Spleen (tissue), 11 donors: ENCODE measurements around the gene CD82. TPM values are rescaled to one million over a fixed set of nuclear protein-coding genes. Genes with fewer than 3 reads are reported as not detected.

ENCODE experiments used
- DNase-seq: peaks from one replicate; pipeline ENCODE4 v3.0.0-alpha.2; 2020
- H3K27ac ChIP-seq, 8 donors: fragments of 200-600 bp; sonication (generic) in 7 of 8; 1 replicate in 4 of 8; 2 replicates in 4 of 8; pipeline versions ENCODE4 v1.5.0 to v1.8.0; 2016 to 2021; ENCODE audit warnings: inconsistent platforms in 4 of 8, mild to moderate bottlenecking in 4 of 8, moderate library complexity in 1 of 8
- H3K27me3 ChIP-seq, 7 donors: fragments of 200-600 bp; sonication (generic) in 6 of 7; replicated peaks in 1 of 7; 1 replicate in 4 of 7; 2 replicates in 3 of 7; pipeline versions ENCODE4 v1.5.0 to v1.8.0; 2016 to 2021; ENCODE audit warnings: inconsistent platforms in 3 of 7, mild to moderate bottlenecking in 1 of 7
- H3K36me3 ChIP-seq, 6 donors: fragments of 200-600 bp; sonication (generic) in 5 of 6; 1 replicate in 4 of 6; 2 replicates in 2 of 6; pipeline versions ENCODE4 v1.5.0 to v1.8.0; 2016 to 2021; ENCODE audit warnings: inconsistent platforms in 2 of 6
- H3K4me1 ChIP-seq, 6 donors: fragments of 200-600 bp; sonication (generic) in 5 of 6; 1 replicate in 3 of 6; 2 replicates in 3 of 6; pipeline versions ENCODE4 v1.5.0 to v1.8.0; 2016 to 2021; ENCODE audit warnings: inconsistent platforms in 3 of 6
- H3K4me3 ChIP-seq, 8 donors: fragments of 200-600 bp; sonication (generic) in 7 of 8; 1 replicate in 4 of 8; 2 replicates in 4 of 8; pipeline versions ENCODE4 v1.5.0 to v1.8.0; 2016 to 2021; ENCODE audit warnings: inconsistent platforms in 4 of 8, mild to moderate bottlenecking in 4 of 8, moderate library complexity in 2 of 8
- H3K9me3 ChIP-seq, 8 donors: fragments of 200-600 bp; sonication (generic) in 7 of 8; 1 replicate in 4 of 8; 2 replicates in 4 of 8; pipeline versions ENCODE4 v1.5.0 to v1.8.0; 2016 to 2021; ENCODE audit warnings: inconsistent platforms in 4 of 8
- CTCF ChIP-seq, 11 experiments: fragments of 200-600 bp in 7 of 11; fragments of 450-650 bp in 4 of 11; sonication (generic) in 4 of 11; IDR thresholded peaks in 8 of 11; conservative IDR thresholded peaks in 3 of 11; 1 replicate in 7 of 11; 2 replicates in 4 of 11; pipeline versions ENCODE4 v1.4.0 to v1.8.0; 2016 to 2021; ENCODE audit warnings: antibody characterized with exemption in 11 of 11, inconsistent platforms in 4 of 11, mild to moderate bottlenecking in 1 of 11
- POLR2A ChIP-seq, 3 donors: fragments of 450-650 bp; IDR thresholded peaks; one replicate each; pipeline ENCODE4 v1.5.1; 2017; ENCODE audit warnings: antibody characterized with exemption in 3 of 3, mild to moderate bottlenecking in 1 of 3
- POLR2AphosphoS5 ChIP-seq, 3 donors: sonication (generic); formaldehyde crosslinking; IDR thresholded peaks; one replicate each; pipeline ENCODE4 v1.5.1; 2017; ENCODE audit warnings: antibody characterized with exemption in 3 of 3
- WGBS, 5 donors: extraction: QIAGEN DNeasy Blood & Tissue Kit in 3 of 5; methylation state at CpG; one replicate each; pipeline versions ENCODE4 v1.1.5 to v1.1.7; 2013 to 2018; 5-methylcytosine and 5-hydroxymethylcytosine counted together
- intact Hi-C: fragments of 100-400 bp; cut with DNase I; formaldehyde crosslinking; loops from one replicate; pipeline ENCODE4 v1.15.0; 2023; ENCODE audit warnings: low total_unique reads
- polyA plus RNA-seq, 3 donors: library from polyadenylated mRNA; stranded (reverse); fragments of 200-250 nt; gene quantifications; one replicate each; pipeline ENCODE4 v1.2.1, GENCODE V29; 2013
- total RNA-seq, 7 donors: library from RNA; depleted of rRNA in 3 of 7; stranded (reverse); fragments of >200 nt in 3 of 7; fragmentation: NEBNext Ultra II Directional in 4 of 7; extraction: Animal tissue kit (Norgen Biotek cat#: 25700) in 4 of 7; gene quantifications; one replicate each; pipeline versions ENCODE4 v1.1.0 to v1.2.1, GENCODE V29; 2016 to 2021
- donor health status: healthy with polysubstance abuse.
- donor health status: DM: no; HTN: no; CAD: no; lungs with moderate emphysema.
- donor health status: DM: no; HTN: no; CAD: no.
- donor health status: Bipolar disorder and iron deficiency.
- donor health status: healthy.
- donor health status: DM: no; HTN: no; CAD: no.
- donor health status: DM: yes; HTN: yes; CAD: no.

The CD82 gene
- total and polyA plus RNA-seq, 10 donors, result 27.8 to 174 (median 95.2) TPM

DNA sequence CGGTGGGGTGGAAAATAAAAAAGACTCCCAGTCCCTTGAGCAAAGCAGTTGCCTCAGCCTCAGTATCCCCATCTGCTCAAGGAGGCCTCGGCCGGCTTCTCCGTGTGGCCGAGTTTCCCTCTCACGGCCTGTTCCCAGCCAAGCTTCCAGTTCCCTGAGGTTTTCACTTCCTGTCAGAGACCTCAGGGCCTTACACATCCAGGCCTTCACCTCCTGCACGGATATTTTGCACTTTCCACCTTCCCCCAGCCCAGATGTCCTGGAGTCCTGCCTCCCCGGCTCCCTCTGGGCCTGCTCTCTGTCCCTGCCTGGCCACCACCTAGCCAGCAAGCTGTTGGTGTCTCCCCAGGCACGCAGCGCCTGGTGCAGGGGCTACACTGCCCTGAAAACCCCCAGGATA lies 41.1 kb upstream of the CD82 start:
- no peak for DNase-seq
- 67 to 90% (median 79%) methylated on average over 10 of the region's 10 CpGs for WGBS, 5 donors
- H3K36me3 ChIP-seq, result no peaks in the 10 kb centered on the region
- H3K27ac ChIP-seq, result no peak overlapping the region
- no peaks in the 10 kb centered on the region for H3K9me3 ChIP-seq
- intact Hi-C loops, result no loop called here
- H3K4me1 ChIP-seq, result peaks cover 0 to 10% (median 2%) of the 10 kb centered on the region in 6 donors
- peaks cover 0 to 46% (median 4%) of the 10 kb centered on the region in 7 donors for H3K27me3 ChIP-seq
- TF ChIP-seq POLR2A (IDR thresholded peaks at IDR 0.05) (no peak), CTCF (IDR thresholded peaks at IDR 0.05 in 8 of 11, conservative IDR thresholded peaks at IDR 0.05 in 3 of 11) (no peak), POLR2AphosphoS5 (IDR thresholded peaks at IDR 0.05) (no peak)
- no peak overlapping the region for H3K4me3 ChIP-seq

DNA sequence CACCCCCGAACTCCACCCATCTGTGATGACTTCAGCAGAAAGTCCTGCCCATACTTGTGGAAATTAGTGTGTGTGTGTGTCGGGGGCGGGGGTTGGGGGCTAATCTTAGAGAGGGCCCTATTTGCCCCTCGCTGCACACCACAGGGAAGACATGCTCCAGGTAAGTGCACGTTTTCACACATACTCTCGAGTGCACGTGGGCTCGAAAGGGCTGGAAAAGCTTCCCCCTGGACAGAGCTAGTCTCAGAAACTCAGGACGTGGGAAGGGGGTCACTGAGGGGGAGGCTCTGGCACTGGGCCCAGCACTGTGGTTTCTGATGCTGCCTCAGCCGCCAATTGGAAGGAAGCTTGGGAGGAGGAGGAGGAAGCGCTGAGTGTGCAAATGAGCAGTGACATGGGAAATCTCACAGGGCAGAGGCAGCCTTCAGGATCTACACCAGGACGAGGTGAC lies 40.7 kb upstream of the CD82 start:
- WGBS, 5 donors, result 40 to 52% (median 51%) methylated on average over 10 to 12 of the region's 12 CpGs
- Histone ChIP-seq H3K4me3 (no peak overlapping the region), H3K9me3 (no peaks in the 10 kb centered on the region), H3K36me3 (no peaks in the 10 kb centered on the region), H3K27ac (no peak overlapping the region), H3K4me1 (peaks cover 0 to 10% (median 2%) of the 10 kb centered on the region in 6 donors), H3K27me3 (peaks cover 0 to 43% (median 4%) of the 10 kb centered on the region in 7 donors)
- no peak for DNase-seq
- intact Hi-C loops, result no loop called here
- TF ChIP-seq POLR2AphosphoS5 (IDR thresholded peaks at IDR 0.05), result no peak
- TF ChIP-seq CTCF (IDR thresholded peaks at IDR 0.05 in 8 of 11, conservative IDR thresholded peaks at IDR 0.05 in 3 of 11), result no peak
- no peak for TF ChIP-seq POLR2A (IDR thresholded peaks at IDR 0.05)

- intact Hi-C loops, result no loop called here
- no peak for TF ChIP-seq POLR2AphosphoS5 (IDR thresholded peaks at IDR 0.05)
- no peak for TF ChIP-seq POLR2A (IDR thresholded peaks at IDR 0.05)
- no peak for TF ChIP-seq CTCF (IDR thresholded peaks at IDR 0.05 in 8 of 11, conservative IDR thresholded peaks at IDR 0.05 in 3 of 11)
- 87 to 95% (median 90%) methylated on average over 20 of the region's 20 CpGs for WGBS, 5 donors
These were observed 39.8 kb upstream of the CD82 start for GRCh38 chr11:44525473-44526252.

GRCh38 chr11:44526438-44526837 lies 39.0 kb upstream of the CD82 start:
- Histone ChIP-seq H3K4me3 (no peak overlapping the region), H3K4me1 (peaks cover 0 to 20% (median 4%) of the 10 kb centered on the region in 6 donors), H3K27me3 (peaks cover 0 to 31% (median 4%) of the 10 kb centered on the region in 7 donors), H3K9me3 (no peaks in the 10 kb centered on the region), H3K27ac (no peak overlapping the region), H3K36me3 (no peaks in the 10 kb centered on the region)
- DNase-seq, result peak; percentile 62
- TF ChIP-seq CTCF (IDR thresholded peaks at IDR 0.05 in 8 of 11, conservative IDR thresholded peaks at IDR 0.05 in 3 of 11), result no peak
- TF ChIP-seq POLR2A (IDR thresholded peaks at IDR 0.05), result no peak
- no peak for TF ChIP-seq POLR2AphosphoS5 (IDR thresholded peaks at IDR 0.05)
- intact Hi-C loops, result no loop called here
- WGBS, 5 donors, result 44 to 59% (median 49%) methylated on average over 10 to 12 of the region's 12 CpGs

More at GRCh38 chr11:44525473-44526252, 39.8 kb upstream of the CD82 start:
- peak; percentile 59 for DNase-seq
- no peaks in the 10 kb centered on the region for H3K9me3 ChIP-seq
- no peaks in the 10 kb centered on the region for H3K36me3 ChIP-seq
- H3K27me3 ChIP-seq, result peaks cover 0 to 34% (median 4%) of the 10 kb centered on the region in 7 donors
- peaks cover 0 to 15% (median 4%) of the 10 kb centered on the region in 6 donors for H3K4me1 ChIP-seq
- H3K27ac ChIP-seq, result no peak overlapping the region
- H3K4me3 ChIP-seq, result no peak overlapping the region
